H1 (cell line): ENCODE results near the gene PEPD. TPM values are rescaled to one million over a fixed set of nuclear protein-coding genes. Genes with fewer than 3 reads are reported as not detected.

Experiments used
- CTCF ChIA-PET: fragments of 300-600 bp; sonication (Branson Sonifier 250); formaldehyde crosslinking; loops from one replicate; lab custom pipeline; 2021; ENCODE audit not compliant: partially characterized antibody; lab: Charles Lee
- POLR2A ChIA-PET: fragments of 300-600 bp; sonication (Branson Sonifier 250); formaldehyde crosslinking; loops from one replicate; lab custom pipeline; 2021; ENCODE audit warnings: inconsistent platforms; ENCODE audit not compliant: partially characterized antibody; lab: Charles Lee
- DNase-seq, 2 experiments: peaks; one replicate each; pipeline versions ENCODE4 v3.0.0 to v3.0.0-alpha.2; 2010 to 2022; ENCODE audit warnings: low spot score in 2 of 2, low read depth in 1 of 2, mixed read lengths in 1 of 2
- FAIRE-seq: peaks from 2 replicates; lab custom pipeline; 2011; peaks lifted over from hg19 to GRCh38; lab: Jason Lieb, UNC
- H2AFZ ChIP-seq: 2 replicates; pipeline ENCODE4 v1.8.1; 2012; ENCODE audit warnings: low read length, inconsistent platforms
- H2AK5ac ChIP-seq: 2 replicates; pipeline ENCODE4 v1.6.1; 2013; ENCODE audit warnings: low read depth, low read length
- H2BK120ac ChIP-seq: replicated peaks from 2 replicates; pipeline ENCODE3; 2013; ENCODE audit warnings: low read depth, low read length, inconsistent platforms
- H2BK12ac ChIP-seq: 2 replicates; pipeline ENCODE4 v1.6.1; 2013; ENCODE audit warnings: low read depth, low read length
- H2BK15ac ChIP-seq: 2 replicates; pipeline ENCODE4 v1.6.1; 2013; ENCODE audit warnings: low read length
- H2BK20ac ChIP-seq: 2 replicates; pipeline ENCODE4 v1.6.1; 2013; ENCODE audit warnings: low read length
- H2BK5ac ChIP-seq: 2 replicates; pipeline ENCODE4 v1.6.1; 2013; ENCODE audit warnings: low read depth, low read length
- H3K14ac ChIP-seq: 2 replicates; pipeline ENCODE4 v1.6.1; 2013; ENCODE audit warnings: inconsistent platforms; ENCODE audit not compliant: insufficient read length
- H3K18ac ChIP-seq: 2 replicates; pipeline ENCODE4 v1.6.1; 2013; ENCODE audit warnings: low read length; ENCODE audit errors: extremely low read depth
- H3K23ac ChIP-seq: 2 replicates; pipeline ENCODE4 v1.6.1; 2013; ENCODE audit warnings: inconsistent platforms; ENCODE audit not compliant: insufficient read length
- H3K23me2 ChIP-seq: 2 replicates; pipeline ENCODE4 v1.6.1; 2013; ENCODE audit warnings: low read depth, low read length
- H3K27ac ChIP-seq: 2 replicates; pipeline ENCODE4 v1.6.1; 2011; ENCODE audit warnings: low read depth, low read length, inconsistent platforms
- H3K27me3 ChIP-seq, 4 experiments: replicated peaks in 1 of 4; 1 replicate in 1 of 4; 2 replicates in 3 of 4; pipeline versions ENCODE4 v1.6.1 to v1.8.1; 2011 to 2013; ENCODE audit warnings: low read length in 3 of 4, mild to moderate bottlenecking in 3 of 4, inconsistent platforms in 2 of 4, mixed read lengths in 2 of 4, moderate library complexity in 1 of 4; ENCODE audit not compliant: control insufficient read depth in 3 of 4, insufficient read depth in 3 of 4; ENCODE audit errors: extremely low read depth in 1 of 4
- H3K36me3 ChIP-seq, 4 experiments: 2 replicates each; pipeline versions ENCODE4 v1.6.1 to v1.8.1; 2011 to 2013; ENCODE audit warnings: mild to moderate bottlenecking in 4 of 4, low read length in 3 of 4, moderate library complexity in 2 of 4, control low read depth in 1 of 4, inconsistent platforms in 1 of 4; ENCODE audit not compliant: insufficient read depth in 4 of 4, control insufficient read depth in 2 of 4
- H3K4ac ChIP-seq: replicated peaks from 2 replicates; pipeline ENCODE3; 2013; ENCODE audit warnings: low read length, low read depth, mixed read lengths, inconsistent platforms; ENCODE audit not compliant: insufficient read length
- H3K4me1 ChIP-seq, 4 experiments: replicated peaks in 1 of 4; 1 replicate in 1 of 4; 2 replicates in 3 of 4; pipeline versions ENCODE4 v1.6.1 to v1.8.1; 2011 to 2013; ENCODE audit warnings: low read length in 3 of 4, inconsistent platforms in 2 of 4, mixed read lengths in 1 of 4; ENCODE audit not compliant: insufficient read depth in 4 of 4, control insufficient read depth in 3 of 4
- H3K4me2 ChIP-seq, 2 experiments: 2 replicates each; pipeline versions ENCODE4 v1.6.1 to v1.8.1; 2011 to 2013; ENCODE audit warnings: low read depth in 2 of 2, low read length in 2 of 2, control low read depth in 1 of 2, inconsistent platforms in 1 of 2, mild to moderate bottlenecking in 1 of 2; ENCODE audit not compliant: insufficient read depth in 1 of 2
- H3K4me3 ChIP-seq, 4 experiments: fragments of 200-600, 300-600 bp in 1 of 4; sonication (generic), shearing (Covaris generic), sonication (Bioruptor Twin) in 1 of 4; 2 replicates each; pipeline versions ENCODE4 v1.5.1 to v1.8.1; 2011 to 2016; ENCODE audit warnings: low read length in 4 of 4, low read depth in 3 of 4, control low read depth in 2 of 4, inconsistent platforms in 2 of 4, mild to moderate bottlenecking in 2 of 4, mixed read lengths in 1 of 4, moderate library complexity in 1 of 4; ENCODE audit not compliant: insufficient read depth in 2 of 4; ENCODE audit errors: extremely low read depth in 1 of 4
- H3K56ac ChIP-seq: replicated peaks from 2 replicates; pipeline ENCODE3; 2013; ENCODE audit warnings: low read depth, mild to moderate bottlenecking, mixed read lengths, low read length, inconsistent platforms; ENCODE audit not compliant: insufficient read length
- H3K79me1 ChIP-seq: 2 replicates; pipeline ENCODE4 v1.6.1; 2013; ENCODE audit warnings: low read depth, low read length, control low read depth
- H3K79me2 ChIP-seq, 2 experiments: 2 replicates each; pipeline versions ENCODE4 v1.6.1 to v1.8.1; 2012 to 2013; ENCODE audit warnings: low read length in 2 of 2, mild to moderate bottlenecking in 2 of 2, inconsistent platforms in 1 of 2; ENCODE audit not compliant: insufficient read depth in 2 of 2, control insufficient read depth in 1 of 2
- H3K9ac ChIP-seq, 4 experiments: replicated peaks in 1 of 4; 1 replicate in 1 of 4; 2 replicates in 3 of 4; pipeline versions ENCODE4 v1.6.1 to v1.8.1; 2011 to 2013; ENCODE audit warnings: low read depth in 3 of 4, low read length in 3 of 4, control low read depth in 2 of 4, mild to moderate bottlenecking in 2 of 4, moderate library complexity in 2 of 4, inconsistent platforms in 1 of 4; ENCODE audit errors: extremely low read depth in 1 of 4
- H3K9me3 ChIP-seq, 2 experiments: 2 replicates each; pipeline versions ENCODE4 v1.6.1 to v1.8.1; 2012 to 2013; ENCODE audit warnings: mild to moderate bottlenecking in 2 of 2, moderate library complexity in 2 of 2, control low read depth in 1 of 2, inconsistent platforms in 1 of 2, low read depth in 1 of 2, low read length in 1 of 2, mixed read lengths in 1 of 2; ENCODE audit not compliant: insufficient read depth in 2 of 2
- H4K20me1 ChIP-seq, 2 experiments: replicated peaks in 1 of 2; 2 replicates each; pipeline versions ENCODE3 to v1.8.1; 2011 to 2013; ENCODE audit warnings: inconsistent platforms in 2 of 2, low read length in 2 of 2, mild to moderate bottlenecking in 1 of 2; ENCODE audit not compliant: insufficient read depth in 2 of 2, control insufficient read depth in 1 of 2
- H4K5ac ChIP-seq: 2 replicates; pipeline ENCODE4 v1.6.1; 2013; ENCODE audit warnings: low read length, low read depth, mixed read lengths, inconsistent platforms; ENCODE audit not compliant: insufficient read length
- H4K8ac ChIP-seq: 2 replicates; pipeline ENCODE4 v1.8.0; 2013; ENCODE audit warnings: mild to moderate bottlenecking, moderate library complexity, low read length, inconsistent platforms; ENCODE audit not compliant: insufficient read depth; ENCODE audit errors: extremely low read depth
- H4K91ac ChIP-seq: replicated peaks from 2 replicates; pipeline ENCODE3; 2013; ENCODE audit warnings: low read length, mixed read lengths, inconsistent platforms; ENCODE audit not compliant: insufficient read length
- CHD2 ChIP-seq: IDR thresholded peaks from 2 replicates; pipeline ENCODE4 v1.6.1; 2012; ENCODE audit warnings: low read length, improper control_type of control experiment
- WGBS, 2 experiments: shearing (Covaris generic) in 1 of 2; methylation state at CpG; one replicate each; pipeline versions ENCODE4 v1.1.6 to v1.1.7; 2013 to 2015; ENCODE audit warnings: low lambda C conversion rate in 2 of 2, mixed read lengths in 2 of 2, inconsistent platforms in 1 of 2, low coverage in 1 of 2, missing lambda C conversion rate in 1 of 2; ENCODE audit not compliant: insufficient replicate concordance in 2 of 2, insufficient coverage in 1 of 2, insufficient read length in 1 of 2; ENCODE audit errors: extremely low coverage in 1 of 2, missing lambda C conversion rate in 1 of 2; 5-methylcytosine and 5-hydroxymethylcytosine counted together
- polyA plus RNA-seq, 7 experiments: library from polyadenylated mRNA; depleted of rRNA in 3 of 7; stranded (reverse) in 5 of 7; unstranded in 2 of 7; fragments of >200 nt in 5 of 7; fragments of 200-250 nt in 2 of 7; gene quantifications; 1 replicate in 5 of 7; 2 replicates in 1 of 7; 4 replicates in 1 of 7; pipeline versions ENCODE4 v1.2.1 to v1.2.3, GENCODE V29; 2011 to 2013; ENCODE audit warnings: missing spikeins in 2 of 7, mixed read lengths in 2 of 7
- total RNA-seq: library from RNA; stranded (reverse); fragmentation: NEBNext Ultra II Directional; extraction: Animal tissue kit (Norgen Biotek cat#: 25700); gene quantifications from 2 replicates; pipeline ENCODE4 v1.2.1, GENCODE V29; 2021

The PEPD gene
- total and polyA plus RNA-seq, 2 of the 8 experiments (the other 6 are each of a cell fraction or from before 2014, with no cell fraction given): 84.1 to 178 TPM

DNA sequence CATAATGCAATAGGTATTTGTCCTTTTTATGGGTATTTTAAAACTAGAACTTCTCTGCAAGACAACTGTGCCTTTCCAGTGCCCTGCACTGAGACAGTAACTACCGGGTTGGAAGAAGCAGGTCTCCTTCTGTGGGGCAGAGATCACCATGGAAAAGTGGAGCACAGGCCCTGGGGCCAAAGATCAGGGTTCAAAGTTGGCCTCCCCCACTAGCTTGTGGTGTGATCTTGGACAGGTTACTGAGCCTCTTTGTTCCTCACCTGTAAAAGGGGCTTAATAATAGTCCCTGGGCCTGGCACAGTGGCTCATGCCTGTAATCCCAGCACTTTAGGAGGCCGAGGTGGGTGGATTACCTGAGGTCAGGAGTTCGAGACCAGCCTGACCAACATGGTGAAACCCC is 79.8 kb downstream of the PEPD start:
- Histone ChIP-seq H3K56ac (no peak overlapping the region), H2BK5ac (no peak overlapping the region), H3K4me1 (no peaks in the 10 kb centered on the region), H3K36me3 (no peaks in the 10 kb centered on the region), H3K27me3 (no peaks in the 10 kb centered on the region), H2BK120ac (no peak overlapping the region), H3K4me2 (no peak overlapping the region), H2BK15ac (no peak overlapping the region), H2AFZ (no peak overlapping the region), H3K9me3 (no peaks in the 10 kb centered on the region), H4K5ac (no peak overlapping the region), H3K14ac (no peak overlapping the region), H3K4me3 (no peak overlapping the region), H3K4ac (no peak overlapping the region), H4K8ac (no peak overlapping the region), H3K79me2 (no peaks in the 10 kb centered on the region), H2BK12ac (no peak overlapping the region), H4K20me1 (peaks cover 0 to 5% of the 10 kb centered on the region in 2 experiments), H3K18ac (no peak overlapping the region), H3K9ac (no peak overlapping the region), H3K23me2 (no peaks in the 10 kb centered on the region), H2BK20ac (no peak overlapping the region), H4K91ac (no peak overlapping the region), H3K79me1 (no peaks in the 10 kb centered on the region), H3K27ac (no peak overlapping the region), H3K23ac (no peak overlapping the region), H2AK5ac (no peak overlapping the region)
- WGBS, 2 experiments: 85% methylated on average over 3 of the region's 3 CpGs; no CpG with 5 or more reads in 1 of the 2 experiments
- no peak for TF ChIP-seq CHD2
- POLR2A ChIA-PET: no interaction called here
- no peak for FAIRE-seq
- DNase-seq: no peak
- CTCF ChIA-PET: interaction anchor here (1.0 kb wide), 1 partner anchor 10 kb away, joined by 4 read pairs; no protein-coding TSS in a partner anchor
